Neural cell (in vitro differentiated cells): Measurements from ENCODE around the gene GBA2. TPM values are rescaled to one million over a fixed set of nuclear protein-coding genes. Genes with fewer than 3 reads are reported as not detected.
A peak's percentile ranks its signal among the peaks of the same experiment; 100 is the strongest.

Source experiments
- H2AFZ ChIP-seq: fragments of 200-600, 300-800 bp; sonication (generic), shearing (Covaris generic); 2 replicates; pipeline ENCODE4 v1.6.0; 2014; ENCODE audit warnings: low read depth, mild to moderate bottlenecking, antibody characterized with exemption, low read length, moderate library complexity
- H3F3A ChIP-seq: fragments of 200-600 bp; shearing (Covaris generic); 2 replicates; pipeline ENCODE4 v1.6.1; 2016; ENCODE audit warnings: mild to moderate bottlenecking, moderate library complexity, mixed read lengths, antibody characterized with exemption, low read length; ENCODE audit not compliant: insufficient read depth, poor library complexity, severe bottlenecking
- H3K27ac ChIP-seq: fragments of 200-600, 300-800 bp; sonication (generic), shearing (Covaris generic); 2 replicates; pipeline ENCODE4 v1.5.1; 2014; ENCODE audit warnings: mild to moderate bottlenecking, low read length, moderate library complexity
- H3K27me3 ChIP-seq: fragments of 300-800, 200-600 bp; sonication (generic), shearing (Covaris generic); 2 replicates; pipeline ENCODE4 v1.6.0; 2014; ENCODE audit warnings: mild to moderate bottlenecking, low read depth, low read length, moderate library complexity; ENCODE audit not compliant: insufficient read depth
- H3K36me3 ChIP-seq: fragments of 300-800, 200-600 bp; sonication (generic), shearing (Covaris generic); 2 replicates; pipeline ENCODE4 v1.5.1; 2014; ENCODE audit warnings: mild to moderate bottlenecking, antibody characterized with exemption, low read length, moderate library complexity; ENCODE audit not compliant: insufficient read depth
- H3K4me2 ChIP-seq: fragments of 300-800, 200-600 bp; sonication (generic), shearing (Covaris generic); 2 replicates; pipeline ENCODE4 v1.6.0; 2014; ENCODE audit warnings: mild to moderate bottlenecking, low read length
- H3K4me3 ChIP-seq: fragments of 300-800, 200-600 bp; sonication (generic), shearing (Covaris generic); 2 replicates; pipeline ENCODE4 v1.5.1; 2014; ENCODE audit warnings: mild to moderate bottlenecking, low read length, moderate library complexity
- H3K79me2 ChIP-seq: fragments of 200-600 bp; shearing (Covaris generic); replicated peaks from 2 replicates; pipeline ENCODE4 v1.6.0; 2014; ENCODE audit warnings: mild to moderate bottlenecking, low read length, moderate library complexity; ENCODE audit not compliant: insufficient read depth
- H3K9ac ChIP-seq: fragments of 300-800, 200-600 bp; sonication (generic), shearing (Covaris generic); 2 replicates; pipeline ENCODE4 v1.6.1; 2016; ENCODE audit warnings: mild to moderate bottlenecking, low read length, mixed read lengths
- H3K9me2 ChIP-seq: fragments of 200-600 bp; shearing (Covaris generic); 2 replicates; pipeline ENCODE4 v1.6.1; 2016; ENCODE audit warnings: mild to moderate bottlenecking, low read length, mixed read lengths; ENCODE audit not compliant: insufficient read depth
- H3K9me3 ChIP-seq: fragments of 200-600, 300-800 bp; sonication (generic), shearing (Covaris generic); 2 replicates; pipeline ENCODE4 v1.6.1; 2016; ENCODE audit warnings: mild to moderate bottlenecking, mixed run types, low read length, moderate library complexity, mixed read lengths
- H4K20me1 ChIP-seq: fragments of 200-600 bp; shearing (Covaris generic); 2 replicates; pipeline ENCODE4 v1.6.1; 2016; ENCODE audit warnings: mild to moderate bottlenecking, mixed run types; ENCODE audit not compliant: insufficient read depth
- EP300 ChIP-seq: fragments of 450-650 bp; conservative IDR thresholded peaks from 2 replicates; pipeline ENCODE4 v1.6.1; 2014; ENCODE audit warnings: antibody characterized with exemption, mild to moderate bottlenecking, moderate library complexity; ENCODE audit not compliant: poor library complexity, severe bottlenecking
- EZH2 ChIP-seq: fragments of 200-600, 300-800 bp; shearing (Covaris generic), sonication (generic); IDR thresholded peaks from 2 replicates; pipeline ENCODE4 v1.6.1; 2014; ENCODE audit warnings: antibody characterized with exemption, low read length, borderline replicate concordance, mild to moderate bottlenecking; ENCODE audit not compliant: insufficient read depth, poor library complexity, severe bottlenecking
- MXI1 ChIP-seq: fragments of 450-650 bp; conservative IDR thresholded peaks from 2 replicates; pipeline ENCODE4 v1.6.1; 2014; ENCODE audit warnings: antibody characterized with exemption, mild to moderate bottlenecking; ENCODE audit not compliant: poor library complexity, severe bottlenecking
- POLR2AphosphoS5 ChIP-seq: IDR thresholded peaks from 2 replicates; pipeline ENCODE4 v1.6.1; 2012
- RAD21 ChIP-seq: fragments of 450-650 bp; conservative IDR thresholded peaks from 2 replicates; pipeline ENCODE4 v1.6.1; 2014; ENCODE audit warnings: antibody characterized with exemption, mild to moderate bottlenecking, moderate library complexity
- SMC3 ChIP-seq: fragments of 450-650 bp; conservative IDR thresholded peaks from 2 replicates; pipeline ENCODE4 v1.6.1; 2014; ENCODE audit warnings: antibody characterized with exemption, mild to moderate bottlenecking, moderate library complexity; ENCODE audit not compliant: poor library complexity
- TAF1 ChIP-seq: IDR thresholded peaks from 2 replicates; pipeline ENCODE4 v1.6.1; 2012; ENCODE audit warnings: low read depth
- polyA plus RNA-seq: library from polyadenylated mRNA; depleted of rRNA; stranded (reverse); fragments of >200 nt; gene quantifications from 2 replicates; pipeline ENCODE4 v1.2.3, GENCODE V29; 2014
- TF ChIP-seq, protein P1 (sequence below): IDR thresholded peaks from 2 replicates; pipeline ENCODE4 v1.6.1; 2012; ENCODE audit warnings: borderline replicate concordance
- TF ChIP-seq, protein P2 (sequence below): fragments of 450-650 bp; IDR thresholded peaks from 2 replicates; pipeline ENCODE4 v1.5.1; 2014; ENCODE audit warnings: antibody characterized with exemption, mild to moderate bottlenecking, moderate library complexity; ENCODE audit not compliant: poor library complexity, severe bottlenecking

Gene GBA2
- polyA plus RNA-seq, 1 donor from 2014 or later: 113 TPM

GRCh38 chr9:35729700-35730485 is 19.1 kb downstream of the GBA2 start:
- Histone ChIP-seq H3K9ac (no peak overlapping the region), H3K9me3 (no peaks in the 10 kb centered on the region)

GRCh38 chr9:35729101-35729500 is 19.9 kb downstream of the GBA2 start:
- no peaks in the 10 kb centered on the region for H3K9me2 ChIP-seq
- H2AFZ ChIP-seq: no peak overlapping the region
- no peak overlapping the region for H3K9ac ChIP-seq
- H3K4me2 ChIP-seq: no peak overlapping the region
- TF ChIP-seq RAD21: no peak
- TF ChIP-seq TAF1: no peak
- no peak for TF ChIP-seq EP300
- TF ChIP-seq POLR2AphosphoS5: no peak
- TF ChIP-seq, protein P1, sequence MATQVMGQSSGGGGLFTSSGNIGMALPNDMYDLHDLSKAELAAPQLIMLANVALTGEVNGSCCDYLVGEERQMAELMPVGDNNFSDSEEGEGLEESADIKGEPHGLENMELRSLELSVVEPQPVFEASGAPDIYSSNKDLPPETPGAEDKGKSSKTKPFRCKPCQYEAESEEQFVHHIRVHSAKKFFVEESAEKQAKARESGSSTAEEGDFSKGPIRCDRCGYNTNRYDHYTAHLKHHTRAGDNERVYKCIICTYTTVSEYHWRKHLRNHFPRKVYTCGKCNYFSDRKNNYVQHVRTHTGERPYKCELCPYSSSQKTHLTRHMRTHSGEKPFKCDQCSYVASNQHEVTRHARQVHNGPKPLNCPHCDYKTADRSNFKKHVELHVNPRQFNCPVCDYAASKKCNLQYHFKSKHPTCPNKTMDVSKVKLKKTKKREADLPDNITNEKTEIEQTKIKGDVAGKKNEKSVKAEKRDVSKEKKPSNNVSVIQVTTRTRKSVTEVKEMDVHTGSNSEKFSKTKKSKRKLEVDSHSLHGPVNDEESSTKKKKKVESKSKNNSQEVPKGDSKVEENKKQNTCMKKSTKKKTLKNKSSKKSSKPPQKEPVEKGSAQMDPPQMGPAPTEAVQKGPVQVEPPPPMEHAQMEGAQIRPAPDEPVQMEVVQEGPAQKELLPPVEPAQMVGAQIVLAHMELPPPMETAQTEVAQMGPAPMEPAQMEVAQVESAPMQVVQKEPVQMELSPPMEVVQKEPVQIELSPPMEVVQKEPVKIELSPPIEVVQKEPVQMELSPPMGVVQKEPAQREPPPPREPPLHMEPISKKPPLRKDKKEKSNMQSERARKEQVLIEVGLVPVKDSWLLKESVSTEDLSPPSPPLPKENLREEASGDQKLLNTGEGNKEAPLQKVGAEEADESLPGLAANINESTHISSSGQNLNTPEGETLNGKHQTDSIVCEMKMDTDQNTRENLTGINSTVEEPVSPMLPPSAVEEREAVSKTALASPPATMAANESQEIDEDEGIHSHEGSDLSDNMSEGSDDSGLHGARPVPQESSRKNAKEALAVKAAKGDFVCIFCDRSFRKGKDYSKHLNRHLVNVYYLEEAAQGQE: no peak
- TF ChIP-seq SMC3: no peak
- TF ChIP-seq MXI1: no peak
- TF ChIP-seq, protein P2, sequence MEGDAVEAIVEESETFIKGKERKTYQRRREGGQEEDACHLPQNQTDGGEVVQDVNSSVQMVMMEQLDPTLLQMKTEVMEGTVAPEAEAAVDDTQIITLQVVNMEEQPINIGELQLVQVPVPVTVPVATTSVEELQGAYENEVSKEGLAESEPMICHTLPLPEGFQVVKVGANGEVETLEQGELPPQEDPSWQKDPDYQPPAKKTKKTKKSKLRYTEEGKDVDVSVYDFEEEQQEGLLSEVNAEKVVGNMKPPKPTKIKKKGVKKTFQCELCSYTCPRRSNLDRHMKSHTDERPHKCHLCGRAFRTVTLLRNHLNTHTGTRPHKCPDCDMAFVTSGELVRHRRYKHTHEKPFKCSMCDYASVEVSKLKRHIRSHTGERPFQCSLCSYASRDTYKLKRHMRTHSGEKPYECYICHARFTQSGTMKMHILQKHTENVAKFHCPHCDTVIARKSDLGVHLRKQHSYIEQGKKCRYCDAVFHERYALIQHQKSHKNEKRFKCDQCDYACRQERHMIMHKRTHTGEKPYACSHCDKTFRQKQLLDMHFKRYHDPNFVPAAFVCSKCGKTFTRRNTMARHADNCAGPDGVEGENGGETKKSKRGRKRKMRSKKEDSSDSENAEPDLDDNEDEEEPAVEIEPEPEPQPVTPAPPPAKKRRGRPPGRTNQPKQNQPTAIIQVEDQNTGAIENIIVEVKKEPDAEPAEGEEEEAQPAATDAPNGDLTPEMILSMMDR: no peak
- no peak for TF ChIP-seq EZH2
- H4K20me1 ChIP-seq: no peaks in the 10 kb centered on the region
- peaks cover 31% of the 10 kb centered on the region for H3K79me2 ChIP-seq
- H3K9me3 ChIP-seq: no peaks in the 10 kb centered on the region
- no peaks in the 10 kb centered on the region for H3K27me3 ChIP-seq
- no peaks in the 10 kb centered on the region for H3K36me3 ChIP-seq
- H3K4me3 ChIP-seq: peak overlapping the region; percentile 81
- no peaks in the 10 kb centered on the region for H3F3A ChIP-seq
- H3K27ac ChIP-seq: no peak overlapping the region

More at GRCh38 chr9:35729700-35730485, 19.1 kb downstream of the GBA2 start:
- peak overlapping the region; percentile 25 for H3K4me2 ChIP-seq
- no peaks in the 10 kb centered on the region for H4K20me1 ChIP-seq
- no peaks in the 10 kb centered on the region for H3K36me3 ChIP-seq
- no peaks in the 10 kb centered on the region for H3F3A ChIP-seq
- no peaks in the 10 kb centered on the region for H3K9me2 ChIP-seq
- TF ChIP-seq, protein P2: peak; percentile 56
- TF ChIP-seq, protein P1: no peak
- H3K4me3 ChIP-seq: peak overlapping the region; percentile 81
- no peak overlapping the region for H2AFZ ChIP-seq
- no peak overlapping the region for H3K27ac ChIP-seq
- peaks cover 31% of the 10 kb centered on the region for H3K79me2 ChIP-seq
- no peaks in the 10 kb centered on the region for H3K27me3 ChIP-seq
